HG03066 (cell line): ENCODE measurements around the gene STX17.
"Not testable (repeated sequence)": the region's sequence is repeated elsewhere in the genome, so short reads cannot be mapped to it uniquely, and the experiment has no call there.

ENCODE experiments used
- ATAC-seq: cut with Tn5 transposase; IDR thresholded peaks from one replicate; pipeline ENCODE4 v1.9.1; 2021; ENCODE audit warnings: low read depth; ENCODE audit not compliant: unreplicated experiment

STX17 gene

GRCh38 chr9:99906403-99907207 is at the start of gene STX17:
STX17 (plus strand) TSS chr9:99906654; CDS start chr9:99915240, 8,586 bp downstream.
- ATAC-seq, result peak; percentile 88

DNA sequence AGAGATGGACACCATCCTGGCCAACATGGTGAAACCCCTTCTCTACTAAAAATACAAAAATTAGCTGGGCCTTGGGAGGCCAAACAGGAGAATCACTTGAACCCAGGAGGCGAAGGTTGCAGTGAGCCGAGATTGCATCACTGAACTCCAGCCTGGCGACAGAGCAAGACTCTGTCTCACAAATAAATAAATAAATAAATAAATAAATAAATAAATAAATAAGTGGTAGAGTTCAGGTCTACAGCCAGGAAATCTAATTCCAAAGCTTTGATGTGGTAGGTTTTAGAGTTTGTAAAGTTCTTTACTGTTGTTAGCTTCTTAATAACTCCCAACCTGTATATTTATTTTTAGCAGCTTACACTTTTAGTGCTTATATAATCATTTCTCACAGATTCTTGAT is 48.9 kb upstream of the STX17 start:
- ATAC-seq, result not testable (repeated sequence)

DNA sequence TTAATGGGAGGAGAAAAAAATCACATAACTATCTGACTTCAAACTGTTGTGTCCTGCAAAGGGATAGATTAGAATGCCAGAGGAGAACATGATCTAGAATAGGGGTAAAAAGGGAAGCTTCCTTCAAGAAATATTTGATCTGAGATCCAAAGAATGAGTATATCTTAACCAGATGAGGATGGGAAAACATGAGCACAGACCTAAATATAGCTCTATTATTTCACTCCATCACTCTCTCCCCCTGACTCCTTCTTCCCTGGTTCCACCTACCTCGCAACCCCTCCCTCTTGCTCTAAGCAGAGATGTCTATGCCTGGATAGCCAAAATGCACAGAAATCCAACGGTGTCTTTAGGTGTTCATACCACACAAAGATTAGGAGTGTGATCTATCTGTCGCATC is 48.4 kb upstream of the STX17 start:
- no peak for ATAC-seq

- no peak for ATAC-seq
Measured at GRCh38 chr9:99859243-99859980, 47.0 kb upstream of the STX17 start.

DNA sequence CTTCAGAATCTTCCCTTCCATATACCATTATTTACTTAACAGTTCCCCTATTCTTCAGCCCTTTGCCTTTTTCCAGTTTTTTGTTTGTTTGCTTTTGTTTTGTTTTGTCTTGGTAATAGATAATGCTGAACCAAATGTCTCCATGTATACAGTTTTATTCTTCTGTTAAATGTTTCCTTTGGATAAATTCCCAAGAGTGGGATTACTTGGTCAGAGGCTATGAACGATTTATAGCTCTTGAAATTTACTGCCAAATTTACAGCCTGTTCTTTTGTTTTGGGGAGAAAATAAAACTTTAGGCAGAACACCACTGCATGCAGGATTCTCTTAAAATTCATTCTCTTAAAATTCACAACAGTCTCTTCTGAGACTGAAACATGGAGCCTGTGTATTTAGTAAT is 46.2 kb upstream of the STX17 start:
- ATAC-seq, result no peak

DNA sequence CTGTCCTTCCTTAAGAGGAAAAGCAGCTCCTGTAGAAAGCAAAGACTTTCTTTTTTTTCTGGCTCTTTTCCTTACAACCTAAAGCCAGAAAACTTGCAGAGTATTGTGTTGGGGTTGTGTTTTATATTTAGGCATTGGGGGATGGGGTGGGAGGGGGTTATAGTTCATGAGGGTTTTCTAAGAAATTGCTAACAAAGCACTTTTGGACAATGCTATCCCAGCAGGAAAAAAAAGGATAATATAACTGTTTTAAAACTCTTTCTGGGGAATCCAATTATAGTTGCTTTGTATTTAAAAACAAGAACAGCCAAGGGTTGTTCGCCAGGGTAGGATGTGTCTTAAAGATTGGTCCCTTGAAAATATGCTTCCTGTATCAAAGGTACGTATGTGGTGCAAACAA is 42.5 kb upstream of the STX17 start:
- ATAC-seq, result no peak

- no peak for ATAC-seq
Measured at GRCh38 chr9:99866398-99866797, 40.1 kb upstream of the STX17 start.

DNA sequence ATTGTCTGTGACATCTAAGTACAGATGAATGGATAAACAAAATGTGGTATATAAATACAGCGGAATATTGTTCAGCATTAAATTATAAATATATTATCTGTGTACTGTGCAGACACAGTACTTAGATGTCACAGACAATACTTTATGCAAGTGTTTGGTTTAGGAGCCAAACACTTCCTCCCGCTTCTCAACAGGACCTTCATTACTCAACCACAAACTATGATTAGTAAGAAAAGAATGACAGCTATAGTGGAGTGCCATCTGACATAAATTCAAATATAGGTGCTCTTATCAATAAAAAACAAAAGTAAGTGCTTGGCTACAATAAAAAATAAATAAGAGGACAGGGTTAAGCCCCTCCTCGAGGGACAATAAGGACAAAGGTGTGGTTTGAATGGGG is 38.9 kb upstream of the STX17 start:
- ATAC-seq, result no peak

GRCh38 chr9:99867968-99868367 is 38.5 kb upstream of the STX17 start:
- ATAC-seq, result no peak

GRCh38 chr9:99868845-99869244 is 37.6 kb upstream of the STX17 start:
- peak; percentile 72 for ATAC-seq

- ATAC-seq, result no peak
Measured at GRCh38 chr9:99870126-99870525, 36.3 kb upstream of the STX17 start.

- no peak for ATAC-seq
Measured at GRCh38 chr9:99873531-99873930, 32.9 kb upstream of the STX17 start.

- no peak for ATAC-seq
Measured at GRCh38 chr9:99873943-99874584, 32.4 kb upstream of the STX17 start.

DNA sequence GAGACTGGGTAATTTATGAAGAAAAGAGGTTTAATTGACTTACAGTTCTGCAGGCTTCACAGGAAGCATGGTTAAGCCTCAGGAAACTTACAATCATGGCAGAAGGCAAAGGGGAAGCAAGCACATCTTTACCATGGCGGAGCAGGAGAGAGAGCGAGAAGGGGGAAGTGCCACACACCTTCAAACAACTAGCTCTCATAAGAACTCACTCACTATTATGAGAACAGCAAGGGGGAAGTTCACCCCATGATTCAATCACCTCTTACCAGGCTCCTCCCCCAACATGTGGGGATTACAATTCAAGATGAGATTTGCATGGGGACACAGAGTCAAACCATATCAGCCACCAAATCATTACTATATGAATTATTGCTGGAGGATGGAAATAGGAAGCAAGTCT is 30.3 kb upstream of the STX17 start:
- no peak for ATAC-seq

GRCh38 chr9:99878651-99879050 is 27.8 kb upstream of the STX17 start:
- ATAC-seq, result no peak

GRCh38 chr9:99881769-99882168 is 24.7 kb upstream of the STX17 start:
- ATAC-seq, result no peak

GRCh38 chr9:99885747-99886146 is 20.7 kb upstream of the STX17 start:
- ATAC-seq, result no peak

- ATAC-seq, result no peak
Measured at GRCh38 chr9:99889120-99889519, 17.3 kb upstream of the STX17 start.

GRCh38 chr9:99894826-99895225 is 11.6 kb upstream of the STX17 start:
- no peak for ATAC-seq

DNA sequence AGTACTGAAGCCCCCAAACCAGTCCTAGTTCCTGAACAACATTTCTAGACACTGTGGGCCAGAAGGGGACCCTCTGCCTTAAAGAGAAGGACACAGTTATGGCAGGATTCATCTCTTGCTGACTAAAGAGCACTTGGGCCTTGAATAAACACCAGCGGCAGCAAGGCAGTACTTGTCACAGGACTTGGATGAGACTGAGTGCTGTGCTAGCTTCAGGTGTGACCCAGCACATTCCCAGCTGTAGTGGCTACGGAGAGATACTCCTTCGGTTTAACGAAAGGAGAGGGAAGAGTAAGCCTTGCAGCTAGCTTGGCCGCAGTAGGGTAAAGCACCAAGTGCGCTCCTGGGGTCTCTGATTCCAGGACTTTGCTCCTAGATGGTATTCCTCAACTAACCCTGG is 10.9 kb upstream of the STX17 start:
- no peak for ATAC-seq

DNA sequence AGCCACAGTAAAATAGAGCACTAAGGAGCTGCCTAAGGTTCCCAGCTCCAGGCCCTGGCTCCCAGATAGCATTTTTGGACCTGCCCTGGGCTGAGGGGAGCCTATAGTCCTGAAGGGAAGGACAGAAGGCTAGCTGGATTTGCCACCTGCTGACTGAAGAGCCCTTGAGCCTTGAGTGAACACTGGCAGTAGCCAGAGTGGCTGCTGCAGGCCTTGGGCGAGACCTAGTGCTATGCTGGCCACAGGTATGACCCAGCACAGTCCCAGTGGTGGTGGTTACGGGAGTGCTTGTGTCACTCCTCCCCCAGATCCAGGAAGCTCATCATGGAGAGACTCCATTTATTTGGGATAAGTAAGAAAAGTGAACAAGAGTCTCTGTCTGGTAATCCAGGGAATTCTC is 10.3 kb upstream of the STX17 start:
- ATAC-seq, result no peak

DNA sequence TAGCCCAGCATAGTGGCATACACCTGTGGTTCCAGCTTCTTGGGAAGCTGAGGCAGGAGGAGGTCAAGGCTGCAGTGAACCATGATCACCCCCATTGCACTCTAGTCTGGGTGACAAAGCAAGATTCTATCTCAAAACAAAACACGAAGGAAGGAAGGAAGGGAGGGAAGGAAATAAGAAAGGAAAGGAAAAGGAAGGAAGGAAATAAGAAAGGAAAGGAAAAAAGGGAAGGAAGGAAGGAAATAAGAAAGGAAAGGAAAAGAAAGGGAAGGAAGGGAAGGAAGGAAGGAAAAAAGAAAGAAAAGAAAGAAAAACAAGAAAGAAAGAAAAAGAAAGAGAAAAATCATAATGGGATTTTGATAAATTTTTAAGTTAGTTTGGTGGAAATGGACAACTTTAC is 3.1 kb upstream of the STX17 start:
- no peak for ATAC-seq
